Measurements from ENCODE around the gene PCDHB1.
"Not testable (repeated sequence)": the region's sequence is repeated elsewhere in the genome, so short reads cannot be mapped to it uniquely, and the experiment has no call there.

The PCDHB1 gene

DNA sequence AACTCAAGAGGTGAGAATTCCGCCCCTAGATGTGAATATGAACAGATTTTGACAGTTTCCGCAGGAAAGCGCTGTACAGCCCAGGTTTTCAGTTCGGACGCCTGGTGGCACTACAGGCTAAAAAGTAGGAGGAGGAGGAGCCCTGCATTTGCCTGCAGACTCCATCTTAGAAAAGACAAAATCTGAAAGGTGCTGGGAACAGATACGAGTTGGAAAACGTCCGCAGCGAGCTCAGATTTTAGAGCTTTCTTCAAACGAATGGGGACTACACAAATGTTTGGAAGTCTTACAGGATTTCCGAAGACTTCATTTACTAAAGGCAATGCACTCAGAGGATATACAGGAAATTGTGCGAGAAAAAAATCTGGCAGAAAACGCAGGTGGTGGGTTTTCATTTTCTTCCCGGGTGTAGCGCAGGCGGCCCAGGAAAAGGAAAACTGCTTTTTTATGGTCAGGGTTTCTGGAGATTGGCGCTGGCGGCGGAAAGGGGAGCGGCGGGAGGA lies 33.4 kb downstream of the PCDHB1 start:
- no peak for DNase-seq (ENCODE audit: low read depth)

- DNase-seq (ENCODE audit: low read depth), result no peak
Observed at GRCh38 chr5:141094481-141095262, 43.5 kb downstream of the PCDHB1 start, which contains the start of gene PCDHB2. TSS of gene PCDHB2 (plus strand) at chr5:141094615. CDS start at chr5:141094791, 176 bp downstream.

DNA sequence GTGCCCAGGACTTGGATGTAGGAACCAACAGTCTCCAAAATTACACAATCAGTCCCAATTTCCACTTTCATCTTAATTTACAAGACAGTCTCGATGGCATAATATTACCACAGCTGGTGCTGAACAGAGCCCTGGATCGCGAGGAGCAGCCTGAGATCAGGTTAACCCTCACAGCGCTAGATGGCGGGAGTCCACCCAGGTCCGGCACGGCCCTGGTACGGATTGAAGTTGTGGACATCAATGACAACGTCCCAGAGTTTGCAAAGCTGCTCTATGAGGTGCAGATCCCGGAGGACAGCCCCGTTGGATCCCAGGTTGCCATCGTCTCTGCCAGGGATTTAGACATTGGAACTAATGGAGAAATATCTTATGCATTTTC lies 44.1 kb downstream of the PCDHB1 start:
- DNase-seq (ENCODE audit: low read depth), result no peak

- DNase-seq (ENCODE audit: low read depth), result not testable (repeated sequence)
Observed at GRCh38 chr5:141096181-141096580, 45.0 kb downstream of the PCDHB1 start.

DNA sequence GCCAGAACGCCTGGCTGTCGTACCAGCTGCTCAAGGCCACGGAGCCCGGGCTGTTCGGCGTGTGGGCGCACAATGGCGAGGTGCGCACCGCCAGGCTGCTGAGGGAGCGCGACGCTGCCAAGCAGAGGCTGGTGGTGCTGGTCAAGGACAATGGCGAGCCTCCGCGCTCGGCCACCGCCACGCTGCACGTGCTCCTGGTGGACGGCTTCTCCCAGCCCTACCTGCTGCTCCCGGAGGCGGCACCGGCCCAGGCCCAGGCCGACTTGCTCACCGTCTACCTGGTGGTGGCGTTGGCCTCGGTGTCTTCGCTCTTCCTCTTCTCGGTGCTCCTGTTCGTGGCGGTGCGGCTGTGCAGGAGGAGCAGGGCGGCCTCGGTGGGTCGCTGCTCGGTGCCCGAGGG lies 45.4 kb downstream of the PCDHB1 start:
- DNase-seq (ENCODE audit: low read depth), result not testable (repeated sequence)

DNA sequence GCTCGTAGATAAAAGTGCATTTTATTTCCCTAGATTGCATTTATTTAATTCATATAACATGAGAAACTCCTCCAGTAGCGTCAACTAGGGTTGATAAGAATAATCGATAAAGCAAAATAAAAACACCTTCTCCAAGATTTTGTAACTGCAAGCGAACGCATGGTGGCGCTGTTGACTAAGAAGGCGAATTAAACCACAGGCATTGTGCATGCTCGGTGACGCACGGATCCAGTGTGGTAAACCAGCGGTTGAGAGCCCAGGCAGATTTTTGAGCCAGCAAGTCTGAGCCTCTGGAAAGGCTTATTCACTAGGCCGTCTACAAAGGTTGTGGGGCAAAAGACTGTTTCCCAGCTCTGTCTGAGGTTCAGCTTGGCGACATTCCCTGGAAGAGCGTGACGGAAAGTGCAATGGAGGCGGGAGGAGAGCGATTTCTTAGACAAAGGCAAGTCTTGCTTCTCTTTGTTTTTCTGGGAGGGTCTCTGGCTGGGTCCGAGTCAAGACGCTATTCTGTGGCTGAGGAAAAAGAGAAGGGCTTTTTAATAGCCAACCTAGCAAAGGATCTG lies 49.1 kb downstream of the PCDHB1 start, which contains the start of gene PCDHB3:
TSS of gene PCDHB3 (plus strand) at position 231 of the 563 bp plus-strand sequence. CDS start at position 408, 177 bp downstream.
- DNase-seq (ENCODE audit: low read depth), result no peak

DNA sequence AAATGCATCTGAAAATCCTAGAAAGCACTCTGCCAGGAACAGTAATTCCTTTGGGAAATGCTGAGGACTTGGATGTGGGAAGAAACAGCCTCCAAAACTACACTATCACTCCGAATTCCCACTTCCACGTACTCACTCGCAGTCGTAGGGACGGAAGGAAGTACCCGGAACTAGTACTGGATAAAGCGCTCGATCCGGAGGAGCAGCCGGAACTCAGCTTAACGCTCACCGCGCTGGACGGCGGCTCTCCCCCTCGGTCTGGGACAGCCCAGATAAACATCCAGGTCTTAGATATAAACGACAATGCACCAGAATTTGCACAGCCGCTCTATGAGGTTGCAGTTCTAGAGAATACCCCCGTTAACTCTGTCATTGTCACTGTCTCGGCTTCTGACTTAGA lies 49.9 kb downstream of the PCDHB1 start:
- no peak for DNase-seq (ENCODE audit: low read depth)

DNA sequence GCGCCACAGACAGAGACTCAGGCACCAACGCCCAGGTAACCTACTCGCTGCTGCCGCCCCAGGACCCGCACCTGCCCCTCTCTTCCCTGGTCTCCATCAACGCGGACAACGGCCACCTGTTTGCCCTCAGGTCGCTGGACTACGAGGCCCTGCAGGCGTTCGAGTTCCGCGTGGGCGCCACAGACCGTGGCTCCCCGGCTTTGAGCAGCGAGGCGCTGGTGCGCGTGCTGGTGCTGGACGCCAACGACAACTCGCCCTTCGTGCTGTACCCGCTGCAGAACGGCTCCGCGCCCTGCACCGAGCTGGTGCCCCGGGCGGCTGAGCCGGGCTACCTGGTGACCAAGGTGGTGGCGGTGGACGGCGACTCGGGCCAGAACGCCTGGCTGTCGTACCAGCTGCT lies 50.9 kb downstream of the PCDHB1 start:
- not testable (repeated sequence) for DNase-seq (ENCODE audit: low read depth)

DNA sequence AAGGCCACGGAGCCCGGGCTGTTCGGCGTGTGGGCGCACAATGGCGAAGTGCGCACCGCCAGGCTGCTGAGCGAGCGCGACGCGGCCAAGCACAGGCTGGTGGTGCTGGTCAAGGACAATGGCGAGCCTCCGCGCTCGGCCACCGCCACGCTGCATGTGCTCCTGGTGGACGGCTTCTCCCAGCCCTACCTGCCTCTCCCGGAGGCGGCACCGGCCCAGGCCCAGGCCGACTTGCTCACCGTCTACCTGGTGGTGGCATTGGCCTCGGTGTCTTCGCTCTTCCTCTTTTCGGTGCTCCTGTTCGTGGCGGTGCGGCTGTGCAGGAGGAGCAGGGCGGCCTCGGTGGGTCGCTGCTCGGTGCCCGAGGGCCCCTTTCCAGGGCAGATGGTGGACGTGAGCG lies 51.3 kb downstream of the PCDHB1 start:
- DNase-seq (ENCODE audit: low read depth), result not testable (repeated sequence)

- DNase-seq (ENCODE audit: low read depth), result no peak
Observed at GRCh38 chr5:141105350-141105749, 54.2 kb downstream of the PCDHB1 start.
